Neural cell (in vitro differentiated cells): ENCODE results near the gene SKA2. TPM values are rescaled to one million over a fixed set of nuclear protein-coding genes. Genes with fewer than 3 reads are reported as not detected.

Experiments used
- H2AFZ ChIP-seq: fragments of 200-600, 300-800 bp; sonication (generic), shearing (Covaris generic); 2 replicates; pipeline ENCODE4 v1.6.0; 2014; ENCODE audit warnings: low read depth, mild to moderate bottlenecking, antibody characterized with exemption, low read length, moderate library complexity
- H3F3A ChIP-seq: fragments of 200-600 bp; shearing (Covaris generic); 2 replicates; pipeline ENCODE4 v1.6.1; 2016; ENCODE audit warnings: mild to moderate bottlenecking, moderate library complexity, mixed read lengths, antibody characterized with exemption, low read length; ENCODE audit not compliant: insufficient read depth, poor library complexity, severe bottlenecking
- H3K27ac ChIP-seq: fragments of 200-600, 300-800 bp; sonication (generic), shearing (Covaris generic); 2 replicates; pipeline ENCODE4 v1.5.1; 2014; ENCODE audit warnings: mild to moderate bottlenecking, low read length, moderate library complexity
- H3K27me3 ChIP-seq: fragments of 300-800, 200-600 bp; sonication (generic), shearing (Covaris generic); 2 replicates; pipeline ENCODE4 v1.6.0; 2014; ENCODE audit warnings: mild to moderate bottlenecking, low read depth, low read length, moderate library complexity; ENCODE audit not compliant: insufficient read depth
- H3K36me3 ChIP-seq: fragments of 300-800, 200-600 bp; sonication (generic), shearing (Covaris generic); 2 replicates; pipeline ENCODE4 v1.5.1; 2014; ENCODE audit warnings: mild to moderate bottlenecking, antibody characterized with exemption, low read length, moderate library complexity; ENCODE audit not compliant: insufficient read depth
- H3K4me2 ChIP-seq: fragments of 300-800, 200-600 bp; sonication (generic), shearing (Covaris generic); 2 replicates; pipeline ENCODE4 v1.6.0; 2014; ENCODE audit warnings: mild to moderate bottlenecking, low read length
- H3K4me3 ChIP-seq: fragments of 300-800, 200-600 bp; sonication (generic), shearing (Covaris generic); 2 replicates; pipeline ENCODE4 v1.5.1; 2014; ENCODE audit warnings: mild to moderate bottlenecking, low read length, moderate library complexity
- H3K79me2 ChIP-seq: fragments of 200-600 bp; shearing (Covaris generic); replicated peaks from 2 replicates; pipeline ENCODE4 v1.6.0; 2014; ENCODE audit warnings: mild to moderate bottlenecking, low read length, moderate library complexity; ENCODE audit not compliant: insufficient read depth
- H3K9ac ChIP-seq: fragments of 300-800, 200-600 bp; sonication (generic), shearing (Covaris generic); 2 replicates; pipeline ENCODE4 v1.6.1; 2016; ENCODE audit warnings: mild to moderate bottlenecking, low read length, mixed read lengths
- H3K9me2 ChIP-seq: fragments of 200-600 bp; shearing (Covaris generic); 2 replicates; pipeline ENCODE4 v1.6.1; 2016; ENCODE audit warnings: mild to moderate bottlenecking, low read length, mixed read lengths; ENCODE audit not compliant: insufficient read depth
- H3K9me3 ChIP-seq: fragments of 200-600, 300-800 bp; sonication (generic), shearing (Covaris generic); 2 replicates; pipeline ENCODE4 v1.6.1; 2016; ENCODE audit warnings: mild to moderate bottlenecking, mixed run types, low read length, moderate library complexity, mixed read lengths
- H4K20me1 ChIP-seq: fragments of 200-600 bp; shearing (Covaris generic); 2 replicates; pipeline ENCODE4 v1.6.1; 2016; ENCODE audit warnings: mild to moderate bottlenecking, mixed run types; ENCODE audit not compliant: insufficient read depth
- CTCF ChIP-seq: fragments of 450-650 bp; IDR thresholded peaks from 2 replicates; pipeline ENCODE4 v1.5.1; 2014; ENCODE audit warnings: antibody characterized with exemption, mild to moderate bottlenecking, moderate library complexity; ENCODE audit not compliant: poor library complexity, severe bottlenecking
- EP300 ChIP-seq: fragments of 450-650 bp; conservative IDR thresholded peaks from 2 replicates; pipeline ENCODE4 v1.6.1; 2014; ENCODE audit warnings: antibody characterized with exemption, mild to moderate bottlenecking, moderate library complexity; ENCODE audit not compliant: poor library complexity, severe bottlenecking
- EZH2 ChIP-seq: fragments of 200-600, 300-800 bp; shearing (Covaris generic), sonication (generic); IDR thresholded peaks from 2 replicates; pipeline ENCODE4 v1.6.1; 2014; ENCODE audit warnings: antibody characterized with exemption, low read length, borderline replicate concordance, mild to moderate bottlenecking; ENCODE audit not compliant: insufficient read depth, poor library complexity, severe bottlenecking
- MXI1 ChIP-seq: fragments of 450-650 bp; conservative IDR thresholded peaks from 2 replicates; pipeline ENCODE4 v1.6.1; 2014; ENCODE audit warnings: antibody characterized with exemption, mild to moderate bottlenecking; ENCODE audit not compliant: poor library complexity, severe bottlenecking
- POLR2AphosphoS5 ChIP-seq: IDR thresholded peaks from 2 replicates; pipeline ENCODE4 v1.6.1; 2012
- RAD21 ChIP-seq: fragments of 450-650 bp; conservative IDR thresholded peaks from 2 replicates; pipeline ENCODE4 v1.6.1; 2014; ENCODE audit warnings: antibody characterized with exemption, mild to moderate bottlenecking, moderate library complexity
- REST ChIP-seq: IDR thresholded peaks from 2 replicates; pipeline ENCODE4 v1.6.1; 2012; ENCODE audit warnings: borderline replicate concordance
- SMC3 ChIP-seq: fragments of 450-650 bp; conservative IDR thresholded peaks from 2 replicates; pipeline ENCODE4 v1.6.1; 2014; ENCODE audit warnings: antibody characterized with exemption, mild to moderate bottlenecking, moderate library complexity; ENCODE audit not compliant: poor library complexity
- TAF1 ChIP-seq: IDR thresholded peaks from 2 replicates; pipeline ENCODE4 v1.6.1; 2012; ENCODE audit warnings: low read depth
- polyA plus RNA-seq: library from polyadenylated mRNA; depleted of rRNA; stranded (reverse); fragments of >200 nt; gene quantifications from 2 replicates; pipeline ENCODE4 v1.2.3, GENCODE V29; 2014

SKA2 gene
- polyA plus RNA-seq, 1 donor from 2014 or later = 336 TPM

GRCh38 chr17:59175076-59175475, 20.1 kb upstream of the SKA2 start:
- H3F3A ChIP-seq = no peaks in the 10 kb centered on the region
- no peak overlapping the region for H3K9ac ChIP-seq
- H3K9me3 ChIP-seq = no peaks in the 10 kb centered on the region
- H3K27me3 ChIP-seq = no peaks in the 10 kb centered on the region
- no peaks in the 10 kb centered on the region for H4K20me1 ChIP-seq
- H3K4me2 ChIP-seq = no peak overlapping the region
- TF ChIP-seq REST = no peak
- TF ChIP-seq TAF1 = no peak
- TF ChIP-seq EP300 = no peak
- TF ChIP-seq EZH2 = no peak
- no peak for TF ChIP-seq RAD21
- no peak for TF ChIP-seq MXI1
- TF ChIP-seq POLR2AphosphoS5 = no peak
- no peak for TF ChIP-seq CTCF
- no peak for TF ChIP-seq SMC3
- H3K36me3 ChIP-seq = no peaks in the 10 kb centered on the region
- H3K27ac ChIP-seq = no peak overlapping the region
- H3K79me2 ChIP-seq = no peaks in the 10 kb centered on the region
- no peak overlapping the region for H2AFZ ChIP-seq
- no peak overlapping the region for H3K4me3 ChIP-seq
- H3K9me2 ChIP-seq = no peaks in the 10 kb centered on the region

- H3F3A ChIP-seq = no peaks in the 10 kb centered on the region
- no peak overlapping the region for H3K27ac ChIP-seq
- H3K79me2 ChIP-seq = no peaks in the 10 kb centered on the region
- no peaks in the 10 kb centered on the region for H3K9me3 ChIP-seq
- no peak overlapping the region for H2AFZ ChIP-seq
- H3K4me3 ChIP-seq = no peak overlapping the region
- no peaks in the 10 kb centered on the region for H4K20me1 ChIP-seq
- TF ChIP-seq RAD21 = no peak
- no peak for TF ChIP-seq REST
- TF ChIP-seq CTCF = no peak
- no peak for TF ChIP-seq SMC3
- no peak for TF ChIP-seq EZH2
- TF ChIP-seq TAF1 = no peak
- no peak for TF ChIP-seq EP300
- no peak for TF ChIP-seq POLR2AphosphoS5
- no peak for TF ChIP-seq MXI1
- no peaks in the 10 kb centered on the region for H3K36me3 ChIP-seq
- no peaks in the 10 kb centered on the region for H3K27me3 ChIP-seq
- H3K9me2 ChIP-seq = no peaks in the 10 kb centered on the region
- no peak overlapping the region for H3K4me2 ChIP-seq
- H3K9ac ChIP-seq = no peak overlapping the region
Measured at GRCh38 chr17:59174671-59175070, 19.7 kb upstream of the SKA2 start.
